GM12872 (cell line): ENCODE measurements around the gene ABLIM2.

Experiments used
- CTCF ChIP-seq: IDR thresholded peaks from 3 replicates; pipeline ENCODE4 v1.5.1; 2011; ENCODE audit warnings: low read depth, mild to moderate bottlenecking, low read length, moderate library complexity; ENCODE audit not compliant: insufficient read depth

The ABLIM2 gene

GRCh38 chr4:8136972-8137710 is 21.5 kb downstream of the ABLIM2 start:
- no peak for TF ChIP-seq CTCF

- TF ChIP-seq CTCF = no peak
Measured at GRCh38 chr4:8136529-8136928, 22.1 kb downstream of the ABLIM2 start.

GRCh38 chr4:8135666-8136065 is 22.9 kb downstream of the ABLIM2 start:
- TF ChIP-seq CTCF = no peak

- TF ChIP-seq CTCF = no peak
Measured at GRCh38 chr4:8133897-8134563, 24.6 kb downstream of the ABLIM2 start.

- TF ChIP-seq CTCF = no peak
Measured at GRCh38 chr4:8132947-8133705, 25.5 kb downstream of the ABLIM2 start.

GRCh38 chr4:8132400-8132799 is 26.2 kb downstream of the ABLIM2 start:
- no peak for TF ChIP-seq CTCF

DNA sequence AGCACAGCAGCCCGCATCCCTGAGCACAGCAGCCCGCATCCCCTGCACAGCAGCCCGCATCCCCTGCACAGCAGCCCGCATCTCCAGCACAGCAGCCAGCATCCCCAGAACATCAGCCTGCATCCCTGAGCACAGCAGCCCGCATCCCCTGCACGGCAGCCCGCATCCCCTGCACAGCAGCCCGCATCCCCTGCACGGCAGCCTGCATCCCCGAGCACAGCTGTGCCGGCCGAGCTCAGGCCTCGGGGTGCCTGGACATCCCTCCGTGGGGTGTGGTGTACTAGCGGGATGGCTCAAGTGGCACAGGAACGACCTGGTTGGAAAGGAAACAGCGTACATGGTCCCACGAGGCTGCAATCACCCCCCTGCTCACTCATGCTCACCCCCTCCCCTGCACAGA is 26.8 kb downstream of the ABLIM2 start:
- TF ChIP-seq CTCF = no peak
